H1 (cell line): ENCODE data around the gene TRIM71. TPM values are rescaled to one million over a fixed set of nuclear protein-coding genes. Genes with fewer than 3 reads are reported as not detected.

Experiments
- CBX5 ChIP-seq: fragments of 300-800, 300-1000 bp; sonication (generic); IDR thresholded peaks from 2 replicates; pipeline ENCODE4 v1.7.1; 2016; ENCODE audit warnings: antibody characterized with exemption, low read length, low read depth
- SIX5 ChIP-seq: IDR thresholded peaks from 2 replicates; pipeline ENCODE4 v1.6.1; 2011; ENCODE audit warnings: mild to moderate bottlenecking, low read depth, low read length
- SP1 ChIP-seq: IDR thresholded peaks from 2 replicates; pipeline ENCODE4 v1.6.1; 2011; ENCODE audit warnings: low read depth, low read length
- SP2 ChIP-seq: IDR thresholded peaks from 2 replicates; pipeline ENCODE4 v1.6.1; 2012; ENCODE audit warnings: mild to moderate bottlenecking, low read length, inconsistent platforms
- TBP ChIP-seq: IDR thresholded peaks from 2 replicates; pipeline ENCODE4 v1.6.1; 2011; ENCODE audit warnings: low read depth, low read length, improper control_type of control experiment
- TEAD4 ChIP-seq: IDR thresholded peaks from 2 replicates; pipeline ENCODE4 v1.6.1; 2012; ENCODE audit warnings: low read depth, low read length, inconsistent platforms, mixed read lengths
- polyA plus RNA-seq, 7 experiments: library from polyadenylated mRNA; depleted of rRNA in 3 of 7; stranded (reverse) in 5 of 7; unstranded in 2 of 7; fragments of >200 nt in 5 of 7; fragments of 200-250 nt in 2 of 7; gene quantifications; 1 replicate in 5 of 7; 2 replicates in 1 of 7; 4 replicates in 1 of 7; pipeline versions ENCODE4 v1.2.1 to v1.2.3, GENCODE V29; 2011 to 2013; ENCODE audit warnings: missing spikeins in 2 of 7, mixed read lengths in 2 of 7
- total RNA-seq: library from RNA; stranded (reverse); fragmentation: NEBNext Ultra II Directional; extraction: Animal tissue kit (Norgen Biotek cat#: 25700); gene quantifications from 2 replicates; pipeline ENCODE4 v1.2.1, GENCODE V29; 2021

TRIM71 gene
- total and polyA plus RNA-seq, 2 of the 8 experiments (the other 6 are each of a cell fraction or from before 2014, with no cell fraction given), result 53.7 to 293 TPM

DNA sequence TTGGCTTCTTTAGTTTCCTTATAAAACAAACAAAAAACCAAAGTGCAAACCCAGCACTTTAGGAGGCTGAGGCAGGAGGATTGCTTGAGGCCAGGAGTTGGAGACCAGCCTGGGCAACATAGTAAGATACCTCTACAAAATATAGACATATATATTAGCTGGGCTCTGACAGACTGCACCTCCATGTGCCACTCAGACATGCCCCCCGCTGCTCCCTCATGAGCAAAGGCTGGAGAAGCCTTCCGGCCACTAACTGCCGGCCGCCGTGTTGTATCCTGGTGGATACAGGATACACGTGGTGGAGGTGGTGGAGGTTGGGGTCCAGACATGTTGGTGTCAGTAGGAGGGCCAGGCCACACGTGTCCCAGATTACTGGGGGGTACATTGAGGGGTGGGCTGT is 104.3 kb downstream of the TRIM71 start (continued):
- TF ChIP-seq SIX5, result no peak
- no peak for TF ChIP-seq TBP
- no peak for TF ChIP-seq TEAD4
- no peak for TF ChIP-seq CBX5
- TF ChIP-seq SP2, result no peak
- TF ChIP-seq SP1, result no peak
